Measurements from ENCODE around the gene PBX3. TPM values are rescaled to one million over a fixed set of nuclear protein-coding genes. Genes with fewer than 3 reads are reported as not detected.

The PBX3 gene
- total RNA-seq, 1 experiment from 2014 or later, result 7.7 TPM

DNA sequence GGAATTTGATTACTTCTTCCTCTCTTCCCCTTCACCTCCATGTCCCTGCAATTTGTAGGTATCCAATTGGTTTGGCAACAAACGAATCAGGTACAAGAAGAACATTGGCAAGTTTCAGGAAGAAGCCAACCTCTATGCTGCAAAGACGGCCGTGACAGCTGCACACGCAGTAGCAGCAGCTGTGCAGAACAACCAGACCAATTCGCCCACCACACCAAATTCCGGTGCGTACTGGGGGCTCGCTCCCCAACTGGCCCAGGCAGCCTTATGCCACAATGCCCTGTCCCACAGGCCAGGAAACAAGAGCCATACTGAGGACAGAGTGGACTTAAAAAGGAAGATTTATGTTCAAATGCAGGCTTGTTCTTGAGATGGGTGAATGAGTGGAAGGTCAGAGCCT is 213.5 kb downstream of the PBX3 start:
- Mint-ChIP-seq H3K36me3 (ENCODE audit: insufficient read depth, unreplicated experiment) (no peaks in the 10 kb centered on the region), H3K4me1 (ENCODE audit: low read depth, unreplicated experiment) (no peaks in the 10 kb centered on the region), H3K27ac (ENCODE audit: unreplicated experiment) (no peak overlapping the region), H3K27me3 (ENCODE audit: insufficient read depth, unreplicated experiment) (no peaks in the 10 kb centered on the region), H3K4me3 (ENCODE audit: unreplicated experiment) (no peak overlapping the region), H3K9me3 (ENCODE audit: unreplicated experiment) (no peaks in the 10 kb centered on the region)
- TF ChIP-seq, protein P1, sequence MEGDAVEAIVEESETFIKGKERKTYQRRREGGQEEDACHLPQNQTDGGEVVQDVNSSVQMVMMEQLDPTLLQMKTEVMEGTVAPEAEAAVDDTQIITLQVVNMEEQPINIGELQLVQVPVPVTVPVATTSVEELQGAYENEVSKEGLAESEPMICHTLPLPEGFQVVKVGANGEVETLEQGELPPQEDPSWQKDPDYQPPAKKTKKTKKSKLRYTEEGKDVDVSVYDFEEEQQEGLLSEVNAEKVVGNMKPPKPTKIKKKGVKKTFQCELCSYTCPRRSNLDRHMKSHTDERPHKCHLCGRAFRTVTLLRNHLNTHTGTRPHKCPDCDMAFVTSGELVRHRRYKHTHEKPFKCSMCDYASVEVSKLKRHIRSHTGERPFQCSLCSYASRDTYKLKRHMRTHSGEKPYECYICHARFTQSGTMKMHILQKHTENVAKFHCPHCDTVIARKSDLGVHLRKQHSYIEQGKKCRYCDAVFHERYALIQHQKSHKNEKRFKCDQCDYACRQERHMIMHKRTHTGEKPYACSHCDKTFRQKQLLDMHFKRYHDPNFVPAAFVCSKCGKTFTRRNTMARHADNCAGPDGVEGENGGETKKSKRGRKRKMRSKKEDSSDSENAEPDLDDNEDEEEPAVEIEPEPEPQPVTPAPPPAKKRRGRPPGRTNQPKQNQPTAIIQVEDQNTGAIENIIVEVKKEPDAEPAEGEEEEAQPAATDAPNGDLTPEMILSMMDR (IDR thresholded peaks at IDR 0.05; ENCODE audit: insufficient read depth in 1 of 2, low read depth in 1 of 2, low read length in 1 of 2, severe bottlenecking in 1 of 2, unreplicated experiment in 1 of 2), result no peak
- no peaks in the 10 kb centered on the region for H3K36me3 ChIP-seq (ENCODE audit: control insufficient read depth, insufficient read depth, low read length)
- H3K4me1 ChIP-seq, result peaks cover 4% of the 10 kb centered on the region; the same call in 1 of the 2 replicates
- no TSS peak for BruUV-seq (replicated peaks)
- POLR2A ChIA-PET, result no interaction called here
- CTCF ChIA-PET, result no interaction called here
- H3K27me3 ChIP-seq (replicated peaks; ENCODE audit: control insufficient read depth, insufficient read depth, low read length), result no peaks in the 10 kb centered on the region
- intact Hi-C loops (cut with micrococcal nuclease; ENCODE audit: unreplicated experiment), result no loop called here
- DNase-seq, result no peak
- H3K4me3 ChIP-seq (ENCODE audit: low read depth, low read length), result no peak overlapping the region
- no peaks in the 10 kb centered on the region for H3K9me3 ChIP-seq

DNA sequence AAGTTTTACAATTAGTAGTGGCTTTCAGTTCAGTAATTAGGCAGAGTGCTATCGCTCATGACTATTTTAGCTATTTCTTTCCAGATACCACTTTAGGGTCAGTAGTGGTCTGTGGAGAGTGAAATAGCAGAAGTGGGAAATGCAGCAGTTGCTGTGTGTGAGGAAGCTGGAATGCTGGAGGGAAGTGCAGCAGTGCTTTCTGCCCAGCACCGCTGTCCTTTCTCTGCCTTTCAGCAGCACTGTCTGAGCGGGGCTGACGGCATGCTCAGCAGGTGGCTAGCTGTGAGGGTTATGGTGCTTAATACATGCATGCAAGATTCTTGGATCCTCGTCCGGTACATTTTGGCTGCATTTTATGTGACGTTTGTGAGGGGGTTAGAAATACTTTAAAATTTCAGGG is 213.9 kb downstream of the PBX3 start:
- Mint-ChIP-seq H3K36me3 (ENCODE audit: insufficient read depth, unreplicated experiment) (no peaks in the 10 kb centered on the region), H3K27me3 (ENCODE audit: insufficient read depth, unreplicated experiment) (no peaks in the 10 kb centered on the region), H3K9me3 (ENCODE audit: unreplicated experiment) (no peaks in the 10 kb centered on the region), H3K4me3 (ENCODE audit: unreplicated experiment) (no peak overlapping the region), H3K4me1 (ENCODE audit: low read depth, unreplicated experiment) (no peaks in the 10 kb centered on the region), H3K27ac (ENCODE audit: unreplicated experiment) (no peak overlapping the region)
- Histone ChIP-seq H3K4me1 (no peaks in the 10 kb centered on the region), H3K4me3 (ENCODE audit: low read depth, low read length) (no peak overlapping the region), H3K27me3 (replicated peaks; ENCODE audit: control insufficient read depth, insufficient read depth, low read length) (no peaks in the 10 kb centered on the region), H3K36me3 (ENCODE audit: control insufficient read depth, insufficient read depth, low read length) (no peaks in the 10 kb centered on the region), H3K9me3 (no peaks in the 10 kb centered on the region)
- CTCF ChIA-PET, result no interaction called here
- POLR2A ChIA-PET, result no interaction called here
- intact Hi-C loops (cut with micrococcal nuclease; ENCODE audit: unreplicated experiment), result no loop called here
- TF ChIP-seq, protein P1 (IDR thresholded peaks at IDR 0.05; ENCODE audit: insufficient read depth in 1 of 2, low read depth in 1 of 2, low read length in 1 of 2, severe bottlenecking in 1 of 2, unreplicated experiment in 1 of 2), result no peak
- DNase-seq, result no peak
- BruUV-seq (replicated peaks), result no TSS peak

DNA sequence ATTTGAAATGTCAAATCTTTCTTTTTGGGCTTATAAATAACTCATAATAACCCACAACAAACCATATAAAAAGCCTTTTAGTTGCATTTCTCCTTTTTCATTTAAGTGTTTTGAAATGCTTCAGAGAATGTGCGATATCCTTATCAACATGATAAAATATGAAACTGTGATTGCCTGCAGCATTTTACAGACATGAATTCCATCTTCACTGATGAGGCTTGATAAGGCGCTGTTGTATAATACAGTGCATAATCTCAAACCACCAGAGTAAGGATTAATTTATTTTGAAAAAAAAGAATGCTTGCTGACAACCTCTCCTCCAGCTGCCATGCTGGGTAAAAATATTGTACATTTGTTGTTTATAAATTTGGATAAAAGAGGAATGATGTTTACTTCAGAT is 216.8 kb downstream of the PBX3 start:
- no peaks in the 10 kb centered on the region for H3K36me3 Mint-ChIP-seq (ENCODE audit: insufficient read depth, unreplicated experiment)
- no TSS peak for BruUV-seq (replicated peaks)
- H3K4me1 ChIP-seq, result no peaks in the 10 kb centered on the region
- TF ChIP-seq, protein P1 (IDR thresholded peaks at IDR 0.05; ENCODE audit: insufficient read depth in 1 of 2, low read depth in 1 of 2, low read length in 1 of 2, severe bottlenecking in 1 of 2, unreplicated experiment in 1 of 2), result no peak
- H3K36me3 ChIP-seq (ENCODE audit: control insufficient read depth, insufficient read depth, low read length), result no peaks in the 10 kb centered on the region
- no peak overlapping the region for H3K4me3 ChIP-seq (ENCODE audit: low read depth, low read length)
- CTCF ChIA-PET, result no interaction called here
- intact Hi-C loops (cut with micrococcal nuclease; ENCODE audit: unreplicated experiment), result no loop called here
- no peaks in the 10 kb centered on the region for H3K9me3 ChIP-seq
- POLR2A ChIA-PET, result interaction anchor here (0.6 kb wide), 1 partner anchor 34 kb away, joined by 3 read pairs; no protein-coding TSS in a partner anchor
- no peaks in the 10 kb centered on the region for H3K27me3 ChIP-seq (replicated peaks; ENCODE audit: control insufficient read depth, insufficient read depth, low read length)
- H3K4me3 Mint-ChIP-seq (ENCODE audit: unreplicated experiment), result no peak overlapping the region
- no peaks in the 10 kb centered on the region for H3K4me1 Mint-ChIP-seq (ENCODE audit: low read depth, unreplicated experiment)
- H3K27me3 Mint-ChIP-seq (ENCODE audit: insufficient read depth, unreplicated experiment), result no peaks in the 10 kb centered on the region
- DNase-seq, result no peak
- no peaks in the 10 kb centered on the region for H3K9me3 Mint-ChIP-seq (ENCODE audit: unreplicated experiment)
- H3K27ac Mint-ChIP-seq (ENCODE audit: unreplicated experiment), result no peak overlapping the region

Data from Caco-2 (cell line).